Smooth muscle cell (in vitro differentiated cells): Measurements from ENCODE around the gene BBC3. TPM values are rescaled to one million over a fixed set of nuclear protein-coding genes. Genes with fewer than 3 reads are reported as not detected.
A peak's percentile ranks its signal among the peaks of the same experiment; 100 is the strongest.

Experiments
- DNase-seq: peaks from one replicate; lab custom pipeline; 2025; ENCODE audit not compliant: unreplicated experiment; lab: John Stamatoyannopoulos, UW
- H2AFZ ChIP-seq: fragments of 200-600 bp; sonication (generic); 2 replicates; pipeline ENCODE4 v1.6.0; 2016; ENCODE audit warnings: antibody characterized with exemption, low read depth, mild to moderate bottlenecking
- H3F3A ChIP-seq: fragments of 200-600 bp; sonication (generic); 2 replicates; pipeline ENCODE4 v1.6.0; 2017; ENCODE audit warnings: antibody characterized with exemption, low read depth
- H3K27ac ChIP-seq: fragments of 200-600 bp; sonication (generic); 2 replicates; pipeline ENCODE4 v1.5.1; 2016; ENCODE audit warnings: low read depth, mild to moderate bottlenecking
- H3K27me3 ChIP-seq: fragments of 200-600 bp; sonication (generic); 2 replicates; pipeline ENCODE4 v1.6.1; 2016; ENCODE audit warnings: low read depth, mild to moderate bottlenecking
- H3K36me3 ChIP-seq: fragments of 200-600 bp; sonication (generic); 2 replicates; pipeline ENCODE4 v1.5.1; 2016; ENCODE audit warnings: low read depth
- H3K4me1 ChIP-seq: fragments of 200-600 bp; sonication (generic); 2 replicates; pipeline ENCODE4 v1.5.1; 2016; ENCODE audit warnings: low read depth
- H3K4me2 ChIP-seq: fragments of 200-600 bp; sonication (generic); 2 replicates; pipeline ENCODE4 v1.6.0; 2016; ENCODE audit warnings: mild to moderate bottlenecking
- H3K4me3 ChIP-seq: fragments of 200-600 bp; sonication (generic); 2 replicates; pipeline ENCODE4 v1.5.1; 2016; ENCODE audit warnings: mild to moderate bottlenecking
- H3K79me2 ChIP-seq: fragments of 200-600 bp; sonication (generic); 2 replicates; pipeline ENCODE4 v1.6.0; 2016; ENCODE audit warnings: low read depth, mild to moderate bottlenecking
- H3K9ac ChIP-seq: fragments of 200-600 bp; sonication (generic); 2 replicates; pipeline ENCODE4 v1.6.0; 2016; ENCODE audit warnings: low read depth
- H3K9me3 ChIP-seq: fragments of 200-600 bp; sonication (generic); replicated peaks from 2 replicates; pipeline ENCODE4 v1.5.1; 2016; ENCODE audit warnings: low read depth
- H4K20me1 ChIP-seq: fragments of 200-600 bp; sonication (generic); 2 replicates; pipeline ENCODE4 v1.6.0; 2016; ENCODE audit warnings: low read depth
- CTCF ChIP-seq: fragments of 200-600 bp; sonication (generic); IDR thresholded peaks from 2 replicates; pipeline ENCODE4 v1.5.1; 2017; ENCODE audit warnings: borderline replicate concordance, mild to moderate bottlenecking, antibody characterized with exemption; ENCODE audit not compliant: insufficient read depth, poor library complexity, severe bottlenecking
- WGBS: methylation state at CpG from one replicate; pipeline ENCODE4 v1.1.7; 2016; ENCODE audit warnings: low lambda C conversion rate; 5-methylcytosine and 5-hydroxymethylcytosine counted together
- polyA plus RNA-seq: library from polyadenylated mRNA; unstranded; fragments of >200 nt; fragmentation: Nextera tagmentation; extraction: Ambion mirVana; gene quantifications from 2 replicates; pipeline ENCODE4 v1.2.1, GENCODE V29; 2016
- total RNA-seq: library from RNA; depleted of rRNA; stranded (reverse); fragments of >200 nt; gene quantifications from 2 replicates; pipeline ENCODE4 v1.2.3, GENCODE V29; 2014

The BBC3 gene
- total and polyA plus RNA-seq, 2 experiments from 2014 or later: 10.2 to 29.9 TPM

- H3K79me2 ChIP-seq: peaks cover 22% of the 10 kb centered on the region
- H3K4me1 ChIP-seq: peaks cover 25% of the 10 kb centered on the region
- H3K27me3 ChIP-seq: no peaks in the 10 kb centered on the region
- no peak for TF ChIP-seq CTCF
- H2AFZ ChIP-seq: no peak overlapping the region
- under 1% methylated on average over 16 of the region's 27 CpGs for WGBS
- peaks cover 52% of the 10 kb centered on the region for H3F3A ChIP-seq
- H3K9ac ChIP-seq: peak overlapping the region; percentile 74
- H4K20me1 ChIP-seq: peaks cover 38% of the 10 kb centered on the region
- DNase-seq: peak; percentile 72
- H3K4me3 ChIP-seq: peak overlapping the region; percentile 96
- H3K9me3 ChIP-seq: no peaks in the 10 kb centered on the region
- peak overlapping the region; percentile 98 for H3K4me2 ChIP-seq
- H3K27ac ChIP-seq: peak overlapping the region; percentile 89
- H3K36me3 ChIP-seq: no peaks in the 10 kb centered on the region
Observed at GRCh38 chr19:47227352-47228167, 3.4 kb downstream of the BBC3 start.

- Histone ChIP-seq H3K27ac (peak overlapping the region; percentile 89), H3K9ac (peak overlapping the region; percentile 74), H3K4me1 (peaks cover 25% of the 10 kb centered on the region), H3K4me2 (peak overlapping the region; percentile 98), H3F3A (peaks cover 43% of the 10 kb centered on the region), H3K36me3 (no peaks in the 10 kb centered on the region), H4K20me1 (peaks cover 47% of the 10 kb centered on the region), H2AFZ (no peak overlapping the region), H3K79me2 (peaks cover 22% of the 10 kb centered on the region), H3K27me3 (no peaks in the 10 kb centered on the region), H3K9me3 (no peaks in the 10 kb centered on the region), H3K4me3 (peak overlapping the region; percentile 96)
- peak; percentile 61 for DNase-seq
- 5% methylated on average over 37 of the region's 56 CpGs for WGBS
- no peak for TF ChIP-seq CTCF
Observed at GRCh38 chr19:47226426-47227351, 4.3 kb downstream of the BBC3 start.

- peak overlapping the region; percentile 74 for H3K9ac ChIP-seq
Observed at GRCh38 chr19:47225746-47226425, 5.1 kb downstream of the BBC3 start.

More at GRCh38 chr19:47225746-47226425, 5.1 kb downstream of the BBC3 start:
- Histone ChIP-seq H3K79me2 (peaks cover 22% of the 10 kb centered on the region), H3K9me3 (no peaks in the 10 kb centered on the region), H3K27ac (peak overlapping the region; percentile 89), H2AFZ (no peak overlapping the region), H3K4me1 (peaks cover 25% of the 10 kb centered on the region), H4K20me1 (peaks cover 49% of the 10 kb centered on the region), H3K4me3 (peak overlapping the region; percentile 96), H3K27me3 (no peaks in the 10 kb centered on the region), H3K36me3 (no peaks in the 10 kb centered on the region), H3F3A (peaks cover 42% of the 10 kb centered on the region), H3K4me2 (peak overlapping the region; percentile 98)
- peak; percentile 79 for DNase-seq
- WGBS: 9% methylated on average over 20 of the region's 59 CpGs
- TF ChIP-seq CTCF: peak; percentile 18
